ENCODE measurements around the gene MT2A.
"Not testable (repeated sequence)": the region's sequence is repeated elsewhere in the genome, so short reads cannot be mapped to it uniquely, and the experiment has no call there.

The MT2A gene

DNA sequence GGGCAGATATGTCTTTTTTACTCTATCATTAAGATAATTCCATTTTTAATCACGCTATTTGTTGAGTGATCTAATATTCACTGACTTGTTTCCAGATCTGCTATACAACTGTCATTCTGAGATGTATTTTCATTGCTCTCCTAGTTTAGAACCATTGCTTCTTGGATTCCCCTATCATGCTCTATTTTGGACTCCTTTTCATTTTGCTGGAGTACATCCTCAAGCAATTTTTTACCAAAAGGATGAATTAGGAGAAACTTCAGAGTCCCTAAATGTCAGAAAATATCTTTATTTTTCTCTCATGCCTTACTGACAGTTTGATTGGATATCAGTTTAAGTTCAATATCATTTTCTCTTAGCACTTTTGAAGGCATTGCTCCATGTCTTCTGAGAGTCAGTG, 33.8 kb upstream of the MT2A start:
- H3K27ac ChIP-seq: no peak overlapping the region
- no peak for TF ChIP-seq ZFX (IDR thresholded peaks at IDR 0.05)
- TF ChIP-seq, protein P1, sequence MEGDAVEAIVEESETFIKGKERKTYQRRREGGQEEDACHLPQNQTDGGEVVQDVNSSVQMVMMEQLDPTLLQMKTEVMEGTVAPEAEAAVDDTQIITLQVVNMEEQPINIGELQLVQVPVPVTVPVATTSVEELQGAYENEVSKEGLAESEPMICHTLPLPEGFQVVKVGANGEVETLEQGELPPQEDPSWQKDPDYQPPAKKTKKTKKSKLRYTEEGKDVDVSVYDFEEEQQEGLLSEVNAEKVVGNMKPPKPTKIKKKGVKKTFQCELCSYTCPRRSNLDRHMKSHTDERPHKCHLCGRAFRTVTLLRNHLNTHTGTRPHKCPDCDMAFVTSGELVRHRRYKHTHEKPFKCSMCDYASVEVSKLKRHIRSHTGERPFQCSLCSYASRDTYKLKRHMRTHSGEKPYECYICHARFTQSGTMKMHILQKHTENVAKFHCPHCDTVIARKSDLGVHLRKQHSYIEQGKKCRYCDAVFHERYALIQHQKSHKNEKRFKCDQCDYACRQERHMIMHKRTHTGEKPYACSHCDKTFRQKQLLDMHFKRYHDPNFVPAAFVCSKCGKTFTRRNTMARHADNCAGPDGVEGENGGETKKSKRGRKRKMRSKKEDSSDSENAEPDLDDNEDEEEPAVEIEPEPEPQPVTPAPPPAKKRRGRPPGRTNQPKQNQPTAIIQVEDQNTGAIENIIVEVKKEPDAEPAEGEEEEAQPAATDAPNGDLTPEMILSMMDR (conservative IDR thresholded peaks at IDR 0.05): no peak

DNA sequence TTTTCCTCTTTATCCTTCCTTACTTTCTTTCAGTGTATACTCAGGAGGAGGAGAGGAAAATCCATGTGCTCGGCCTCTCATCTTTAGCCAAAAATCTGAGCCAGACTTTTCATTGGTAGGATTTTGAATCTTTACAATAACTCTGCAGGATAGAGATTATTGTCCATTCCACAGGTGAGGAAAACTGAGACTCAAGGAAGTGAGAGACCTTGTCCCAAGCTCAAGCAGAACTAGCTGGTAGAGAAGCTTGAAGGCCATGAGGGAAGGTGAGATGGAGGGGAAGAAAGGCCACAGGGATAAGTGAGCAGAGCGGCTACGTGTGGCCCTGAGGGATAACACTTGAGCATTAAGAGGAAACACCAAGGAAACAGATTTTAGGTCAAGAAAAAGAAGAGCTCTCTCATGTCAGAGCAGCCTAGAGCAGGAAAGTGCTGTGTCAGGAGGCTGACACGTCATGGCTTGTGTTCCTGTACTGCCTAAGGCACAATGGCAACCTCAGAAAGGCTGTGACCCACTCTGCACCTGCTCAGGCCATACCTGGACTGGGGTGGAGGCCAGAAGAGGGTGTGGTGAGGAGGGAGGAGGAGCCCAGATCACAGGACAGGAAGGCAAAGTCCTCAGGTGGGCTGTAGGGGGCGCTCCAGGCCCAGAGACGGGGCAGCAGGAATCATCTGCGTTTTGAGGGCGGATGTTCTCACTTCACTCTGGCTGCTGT, 31.6 kb upstream of the MT2A start:
- no peak overlapping the region for H3K27ac ChIP-seq
- TF ChIP-seq, protein P1 (conservative IDR thresholded peaks at IDR 0.05): peak; percentile 85
- no peak for TF ChIP-seq ZFX (IDR thresholded peaks at IDR 0.05)

DNA sequence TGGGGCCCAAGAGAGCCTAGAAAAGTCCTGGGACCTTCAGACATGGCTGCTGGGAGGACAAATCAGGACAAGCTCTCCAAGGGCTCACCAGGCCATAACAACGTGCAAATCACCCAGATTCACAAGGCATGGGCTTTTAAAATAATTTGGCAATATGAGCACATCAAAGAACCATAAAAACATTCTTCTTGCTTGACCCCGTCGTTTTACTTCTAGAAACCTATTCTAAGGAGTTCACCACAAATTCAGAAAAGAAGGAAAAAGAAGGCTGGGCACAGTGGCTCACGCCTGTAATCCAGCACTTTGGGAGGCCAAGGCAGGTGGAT, 31.1 kb upstream of the MT2A start:
- no peak overlapping the region for H3K27ac ChIP-seq
- no peak for TF ChIP-seq ZFX (IDR thresholded peaks at IDR 0.05)
- TF ChIP-seq, protein P1 (conservative IDR thresholded peaks at IDR 0.05): peak; percentile 58

DNA sequence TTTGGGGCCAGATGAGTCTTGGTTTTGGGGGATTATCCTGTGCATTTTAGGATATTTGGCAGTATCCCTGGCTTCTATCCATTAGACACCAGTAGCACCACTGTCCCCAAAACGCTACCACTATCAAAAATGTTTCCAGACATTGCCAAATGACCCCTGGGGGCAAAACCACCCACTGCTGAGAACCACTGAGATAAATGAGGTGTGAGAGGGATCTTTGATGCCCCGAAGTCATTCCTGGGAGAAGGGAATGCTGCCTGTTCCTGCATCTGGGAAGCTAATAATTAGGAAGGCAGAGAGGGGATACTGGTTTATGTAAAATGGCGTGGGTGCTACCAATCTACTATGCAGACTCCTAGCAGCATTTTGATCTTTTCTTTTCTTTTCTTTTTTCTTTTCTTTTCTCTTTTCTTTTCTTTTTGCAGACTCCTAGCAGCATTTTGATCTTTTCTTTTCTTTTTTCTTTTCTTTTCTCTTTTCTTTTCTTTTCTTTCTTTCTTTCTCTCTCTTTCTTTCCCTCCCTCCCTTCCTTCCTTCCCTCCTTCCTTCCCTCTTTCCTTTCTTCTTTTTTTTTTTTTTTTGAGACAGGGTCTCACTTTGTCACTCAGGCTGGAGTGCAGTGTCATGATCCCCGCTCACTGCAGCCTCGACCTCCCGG, 27.9 kb upstream of the MT2A start:
- TF ChIP-seq, protein P1 (conservative IDR thresholded peaks at IDR 0.05): no peak
- TF ChIP-seq ZFX (IDR thresholded peaks at IDR 0.05): no peak
- H3K27ac ChIP-seq: no peak overlapping the region

DNA sequence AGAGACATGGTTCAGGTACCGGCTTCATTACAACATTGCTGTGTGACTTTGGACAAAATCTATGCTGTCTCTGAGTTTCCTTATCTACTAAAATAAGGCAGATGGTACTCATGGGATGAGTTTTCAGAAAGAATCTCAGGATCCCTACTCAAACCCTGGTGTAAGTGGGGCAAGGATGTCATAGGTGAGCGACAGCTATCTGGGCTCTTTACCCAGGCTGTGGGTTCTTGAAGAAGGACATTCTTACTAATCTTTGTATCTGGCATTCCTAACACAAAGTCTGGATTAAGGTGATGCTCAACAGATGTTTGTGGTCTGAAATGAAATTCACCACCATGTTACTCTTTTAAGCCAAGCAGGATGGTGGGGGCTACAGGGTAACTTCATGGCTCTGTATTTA, 25.5 kb upstream of the MT2A start:
- not testable (repeated sequence) for H3K27ac ChIP-seq

DNA sequence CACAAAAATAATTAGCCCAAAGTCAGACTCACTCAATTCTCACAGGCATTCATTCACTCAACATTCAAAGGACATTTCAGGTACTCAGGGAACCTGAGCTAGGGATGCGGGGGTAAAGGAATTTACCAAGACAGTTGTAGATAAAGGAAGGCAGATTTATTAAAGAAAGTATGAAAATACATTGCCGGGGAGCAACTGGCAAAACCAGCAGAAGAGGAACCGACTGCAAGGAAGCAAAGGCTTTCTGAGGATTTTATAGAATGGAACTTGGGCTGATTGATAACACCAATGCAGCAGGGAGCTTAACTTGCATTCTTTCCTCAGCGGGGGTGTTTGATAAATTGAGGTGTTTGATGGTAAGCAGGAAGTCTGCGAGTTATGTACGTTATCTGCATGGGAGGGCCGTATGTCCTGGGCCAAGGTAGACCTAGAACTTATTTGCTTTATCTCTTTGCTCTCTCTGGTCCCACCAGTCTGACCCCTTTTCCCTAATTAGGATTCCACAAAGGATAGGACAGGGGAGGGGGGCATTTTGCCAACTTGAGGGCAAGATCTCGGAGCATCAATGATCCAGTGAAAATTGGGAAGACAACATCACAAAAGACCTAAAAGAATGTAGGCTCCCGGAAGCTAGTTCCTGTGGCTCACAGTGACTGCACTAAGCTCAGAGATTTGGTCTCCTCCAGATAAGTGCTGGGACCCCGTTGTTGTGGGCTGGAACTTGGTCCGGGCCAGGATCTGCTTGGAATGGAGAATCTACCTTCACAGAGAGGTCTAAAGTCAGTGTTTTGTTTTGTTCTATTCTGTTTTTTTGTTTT, 24.8 kb upstream of the MT2A start:
- no peak for TF ChIP-seq ZFX (IDR thresholded peaks at IDR 0.05)
- TF ChIP-seq, protein P1 (conservative IDR thresholded peaks at IDR 0.05): no peak

DNA sequence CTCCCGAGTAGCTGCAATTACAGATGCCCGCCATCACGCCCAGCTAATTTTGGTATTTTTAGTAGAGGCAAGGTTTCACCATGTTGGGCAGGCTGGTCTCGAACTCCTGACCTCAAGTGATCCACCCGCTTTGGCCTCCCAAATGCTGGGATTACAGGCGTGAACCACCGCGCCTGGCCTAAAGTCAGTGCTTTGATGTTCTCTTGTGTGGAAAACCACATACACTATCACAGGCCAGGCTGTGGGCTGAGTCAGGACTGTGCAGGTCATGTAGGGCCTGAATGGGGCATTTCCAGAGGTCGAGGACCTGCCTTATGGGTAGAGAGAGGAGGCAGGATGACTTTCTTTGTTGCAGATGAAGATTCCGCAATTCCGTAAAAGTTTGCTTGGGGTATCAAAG, 24.1 kb upstream of the MT2A start:
- TF ChIP-seq ZFX (IDR thresholded peaks at IDR 0.05): no peak
- TF ChIP-seq, protein P1 (conservative IDR thresholded peaks at IDR 0.05): no peak
- H3K27ac ChIP-seq: no peak overlapping the region

More for the DNA sequence above, 24.8 kb upstream of the MT2A start:
- H3K27ac ChIP-seq: no peak overlapping the region

Measured in C4-2B (cell line).